ENCODE measurements around the gene FKBP1A. TPM values are rescaled to one million over a fixed set of nuclear protein-coding genes. Genes with fewer than 3 reads are reported as not detected.
"Not testable (repeated sequence)": the region's sequence is repeated elsewhere in the genome, so short reads cannot be mapped to it uniquely, and the experiment has no call there.

The FKBP1A gene
- polyA plus RNA-seq, 1 experiment, result 476 TPM

DNA sequence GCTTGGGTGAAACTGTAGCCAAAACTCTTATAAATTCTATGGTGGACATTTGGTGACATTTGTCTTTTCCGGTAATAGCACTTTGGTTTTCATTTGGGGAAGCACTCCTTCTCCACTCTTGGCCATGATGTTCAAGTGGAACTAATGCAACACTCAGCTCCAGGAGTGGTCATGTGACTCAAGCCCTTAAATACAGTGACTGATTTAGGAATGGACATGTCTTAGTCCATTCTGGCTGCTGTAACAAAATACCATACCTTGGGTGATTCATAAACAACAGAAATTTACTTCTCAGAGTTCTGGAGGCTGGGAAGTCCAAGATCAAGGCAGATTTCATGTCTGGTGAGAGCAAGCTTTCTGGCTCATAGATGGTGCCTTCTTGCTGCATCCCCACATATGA lies 10.8 kb upstream of the FKBP1A start:
- CTCF ChIA-PET, result interaction anchor here (1.2 to 1.4 kb wide), 2 partner anchors 60 to 100 kb away, joined by 3 to 5 read pairs; no protein-coding TSS in a partner anchor
- TF ChIP-seq, protein P1, sequence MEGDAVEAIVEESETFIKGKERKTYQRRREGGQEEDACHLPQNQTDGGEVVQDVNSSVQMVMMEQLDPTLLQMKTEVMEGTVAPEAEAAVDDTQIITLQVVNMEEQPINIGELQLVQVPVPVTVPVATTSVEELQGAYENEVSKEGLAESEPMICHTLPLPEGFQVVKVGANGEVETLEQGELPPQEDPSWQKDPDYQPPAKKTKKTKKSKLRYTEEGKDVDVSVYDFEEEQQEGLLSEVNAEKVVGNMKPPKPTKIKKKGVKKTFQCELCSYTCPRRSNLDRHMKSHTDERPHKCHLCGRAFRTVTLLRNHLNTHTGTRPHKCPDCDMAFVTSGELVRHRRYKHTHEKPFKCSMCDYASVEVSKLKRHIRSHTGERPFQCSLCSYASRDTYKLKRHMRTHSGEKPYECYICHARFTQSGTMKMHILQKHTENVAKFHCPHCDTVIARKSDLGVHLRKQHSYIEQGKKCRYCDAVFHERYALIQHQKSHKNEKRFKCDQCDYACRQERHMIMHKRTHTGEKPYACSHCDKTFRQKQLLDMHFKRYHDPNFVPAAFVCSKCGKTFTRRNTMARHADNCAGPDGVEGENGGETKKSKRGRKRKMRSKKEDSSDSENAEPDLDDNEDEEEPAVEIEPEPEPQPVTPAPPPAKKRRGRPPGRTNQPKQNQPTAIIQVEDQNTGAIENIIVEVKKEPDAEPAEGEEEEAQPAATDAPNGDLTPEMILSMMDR (IDR thresholded peaks at IDR 0.05; ENCODE audit: insufficient read depth, low read depth, low read length), result no peak
- H3K4me3 ChIP-seq (ENCODE audit: low read depth, low read length), result no peak overlapping the region
- no peak for DNase-seq (ENCODE audit: low read depth)
- H3K27me3 ChIP-seq (ENCODE audit: control insufficient read depth, insufficient read depth, low read length), result no peaks in the 10 kb centered on the region
- POLR2A ChIA-PET, result no interaction called here
- H3K36me3 ChIP-seq (ENCODE audit: control insufficient read depth, insufficient read depth, low read length), result no peaks in the 10 kb centered on the region

- DNase-seq (ENCODE audit: low read depth), result no peak
- ChIA-PET CTCF (interaction anchor here (1.4 kb wide), 1 partner anchor 33 kb away, joined by 3 read pairs; no protein-coding TSS in a partner anchor), POLR2A (no interaction called here)
These were observed 9.3 kb upstream of the FKBP1A start for GRCh38 chr20:1402149-1402548.

GRCh38 chr20:1401451-1401907 lies 8.6 kb upstream of the FKBP1A start:
- TF ChIP-seq, protein P1 (IDR thresholded peaks at IDR 0.05; ENCODE audit: insufficient read depth, low read depth, low read length), result no peak
- Histone ChIP-seq H3K27me3 (ENCODE audit: control insufficient read depth, insufficient read depth, low read length) (no peaks in the 10 kb centered on the region), H3K4me3 (ENCODE audit: low read depth, low read length) (no peak overlapping the region), H3K36me3 (ENCODE audit: control insufficient read depth, insufficient read depth, low read length) (no peaks in the 10 kb centered on the region)
- DNase-seq (ENCODE audit: low read depth), result no peak
- ChIA-PET POLR2A (no interaction called here), CTCF (interaction anchor here (1.4 kb wide), 2 partner anchors 34 to 88 kb away, joined by 3 to 4 read pairs; no protein-coding TSS in a partner anchor)

More at GRCh38 chr20:1402149-1402548, 9.3 kb upstream of the FKBP1A start:
- H3K27me3 ChIP-seq (ENCODE audit: control insufficient read depth, insufficient read depth, low read length), result no peaks in the 10 kb centered on the region
- TF ChIP-seq, protein P1 (IDR thresholded peaks at IDR 0.05; ENCODE audit: insufficient read depth, low read depth, low read length), result no peak
- H3K36me3 ChIP-seq (ENCODE audit: control insufficient read depth, insufficient read depth, low read length), result no peaks in the 10 kb centered on the region
- H3K4me3 ChIP-seq (ENCODE audit: low read depth, low read length), result no peak overlapping the region

GRCh38 chr20:1399678-1400366 lies 7.0 kb upstream of the FKBP1A start:
- H3K27me3 ChIP-seq (ENCODE audit: control insufficient read depth, insufficient read depth, low read length); H3K36me3 ChIP-seq (ENCODE audit: control insufficient read depth, insufficient read depth, low read length); H3K4me3 ChIP-seq (ENCODE audit: low read depth, low read length): not testable (repeated sequence)
- ChIA-PET POLR2A (interaction anchor here (0.7 kb wide), 1 partner anchor 74 kb away, joined by 3 read pairs; no protein-coding TSS in a partner anchor), CTCF (interaction anchor here (0.8 to 1.2 kb wide), 3 partner anchors 11 to 37 kb away, joined by 3 to 4 read pairs (median 3); no protein-coding TSS in a partner anchor)
- peak; percentile 62 for DNase-seq (ENCODE audit: low read depth)

DNA sequence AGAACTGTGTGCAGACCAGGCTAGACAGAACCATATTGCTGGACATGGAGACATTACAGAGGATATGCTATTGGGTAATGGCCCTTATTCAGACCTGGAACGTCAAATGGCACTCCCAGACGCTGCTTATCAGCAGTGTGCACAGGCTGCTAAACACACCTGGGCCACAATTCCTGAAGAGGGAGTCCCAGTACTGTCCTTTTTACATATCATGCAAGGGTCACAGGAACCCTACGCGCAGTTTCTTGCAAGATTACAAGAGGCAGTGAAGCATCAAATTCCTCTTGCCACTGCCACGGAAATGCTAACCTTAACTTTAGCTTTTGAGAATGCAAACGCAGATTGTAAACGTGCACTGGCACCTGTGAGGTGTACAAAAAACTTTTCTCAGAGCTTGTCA lies 5.3 kb upstream of the FKBP1A start:
- H3K27me3 ChIP-seq (ENCODE audit: control insufficient read depth, insufficient read depth, low read length); H3K36me3 ChIP-seq (ENCODE audit: control insufficient read depth, insufficient read depth, low read length); DNase-seq (ENCODE audit: low read depth); H3K4me3 ChIP-seq (ENCODE audit: low read depth, low read length); POLR2A ChIA-PET: not testable (repeated sequence)
- CTCF ChIA-PET, result interaction anchor here (0.7 to 2.0 kb wide), 5 partner anchors 10 to 85 kb away, joined by 3 to 6 read pairs (median 5); no protein-coding TSS in a partner anchor

DNA sequence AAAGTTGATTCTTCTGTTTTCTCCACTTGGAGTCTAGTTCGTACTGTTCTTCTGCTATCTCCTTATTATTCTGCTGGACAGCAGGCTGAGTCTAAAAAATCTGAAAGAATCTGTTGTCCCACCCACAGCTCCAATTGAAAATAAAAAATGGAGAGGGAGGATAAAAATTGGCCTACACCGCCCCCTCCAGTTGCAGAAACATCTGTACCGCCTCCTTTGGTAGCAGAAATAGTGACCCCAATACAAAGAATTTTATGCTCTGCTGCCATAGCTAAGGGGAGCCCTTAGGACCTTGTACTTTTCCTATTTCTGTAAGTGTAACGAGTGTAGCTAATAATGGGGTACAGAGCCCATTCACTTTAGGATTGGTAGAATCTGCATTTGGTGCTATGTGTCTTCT lies 4.9 kb upstream of the FKBP1A start:
- ChIA-PET CTCF (interaction anchor here (0.6 to 2.0 kb wide), 7 partner anchors 9 to 291 kb away, joined by 3 to 6 read pairs (median 5); no protein-coding TSS in a partner anchor), POLR2A (interaction anchor here (0.5 kb wide), 1 partner anchor 36 kb away, joined by 12 read pairs; no protein-coding TSS in a partner anchor)
- H3K4me3 ChIP-seq (ENCODE audit: low read depth, low read length), result no peak overlapping the region
- DNase-seq (ENCODE audit: low read depth), result no peak
- H3K36me3 ChIP-seq (ENCODE audit: control insufficient read depth, insufficient read depth, low read length), result no peaks in the 10 kb centered on the region
- no peaks in the 10 kb centered on the region for H3K27me3 ChIP-seq (ENCODE audit: control insufficient read depth, insufficient read depth, low read length)
- TF ChIP-seq, protein P1 (IDR thresholded peaks at IDR 0.05; ENCODE audit: insufficient read depth, low read depth, low read length), result peak; percentile 8; the same call in 1 of the 2 replicates

Measured in BJ (cell line).